Activated CD4-positive, alpha-beta memory T cell treated with anti-CD3 and anti-CD28 coated beads, Interleukin-2, amount 10 ng/mL, durations not matched to agents 7 days and 5 days (primary cell): ENCODE results near the gene SWAP70. TPM values are rescaled to one million over a fixed set of nuclear protein-coding genes. Genes with fewer than 3 reads are reported as not detected.
"Not testable (repeated sequence)": the region's sequence is repeated elsewhere in the genome, so short reads cannot be mapped to it uniquely, and the experiment has no call there.

Experiments
- CTCF ChIA-PET: fragments of 350-600 bp; sonication (Branson Sonifier 250); formaldehyde crosslinking; loops from one replicate; lab custom pipeline; 2021; ENCODE audit warnings: antibody characterized with exemption, inconsistent platforms; lab: Charles Lee
- POLR2A ChIA-PET: fragments of 350-600 bp; sonication (Branson Sonifier 250); formaldehyde crosslinking; loops from one replicate; lab custom pipeline; 2021; ENCODE audit warnings: antibody characterized with exemption; lab: Charles Lee
- DNase-seq: peaks from one replicate; pipeline ENCODE4 v3.0.0-alpha.2; 2020
- H3K27ac Mint-ChIP-seq: one replicate; pipeline ENCODE4 v1.8.0; 2021; ENCODE audit warnings: mild to moderate bottlenecking, mixed read lengths
- H3K27me3 Mint-ChIP-seq: one replicate; pipeline ENCODE4 v1.8.0; 2021; ENCODE audit warnings: mixed read lengths
- H3K36me3 Mint-ChIP-seq: one replicate; pipeline ENCODE4 v1.8.0; 2021; ENCODE audit warnings: low read depth, mixed read lengths
- H3K4me1 Mint-ChIP-seq: one replicate; pipeline ENCODE4 v1.8.0; 2021; ENCODE audit warnings: mixed read lengths
- H3K4me3 Mint-ChIP-seq: one replicate; pipeline ENCODE4 v1.8.0; 2021; ENCODE audit warnings: mild to moderate bottlenecking, mixed read lengths
- H3K9me3 Mint-ChIP-seq: one replicate; pipeline ENCODE4 v1.8.0; 2021; ENCODE audit warnings: mixed read lengths
- total RNA-seq, 2 experiments: library from RNA; stranded (reverse); gene quantifications; one replicate each; pipeline ENCODE4 v1.2.3, GENCODE V29; 2021

SWAP70 gene
- total RNA-seq, 2 experiments from 2014 or later, result 8.6 to 9.1 TPM

DNA sequence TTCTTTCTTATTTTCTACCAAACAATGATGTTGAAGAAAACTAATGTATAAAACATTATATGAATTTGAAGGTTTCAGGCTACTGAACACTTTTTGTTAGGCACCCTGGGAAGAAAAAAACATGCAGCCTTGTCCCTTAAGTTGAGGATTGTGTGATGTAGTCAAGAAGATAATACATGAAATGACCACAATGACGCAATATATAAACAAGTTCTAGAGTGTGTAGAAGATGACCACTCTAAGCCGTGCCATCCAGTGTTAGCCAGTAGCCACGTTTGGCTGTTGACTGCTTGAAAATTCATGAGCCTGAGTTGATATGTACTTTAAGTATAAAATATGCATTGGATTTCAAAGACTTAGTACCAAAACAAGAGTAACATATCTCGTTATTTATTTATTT is 16.2 kb downstream of the SWAP70 start:
- ChIA-PET POLR2A (no interaction called here), CTCF (interaction anchor here (0.7 kb wide), 1 partner anchor 40 kb away, joined by 3 read pairs; no protein-coding TSS in a partner anchor)
- no peaks in the 10 kb centered on the region for H3K36me3 Mint-ChIP-seq
- no peaks in the 10 kb centered on the region for H3K9me3 Mint-ChIP-seq
- no peak overlapping the region for H3K4me3 Mint-ChIP-seq
- H3K4me1 Mint-ChIP-seq, result no peaks in the 10 kb centered on the region
- no peak for DNase-seq
- H3K27me3 Mint-ChIP-seq, result no peaks in the 10 kb centered on the region
- H3K27ac Mint-ChIP-seq, result no peak overlapping the region

DNA sequence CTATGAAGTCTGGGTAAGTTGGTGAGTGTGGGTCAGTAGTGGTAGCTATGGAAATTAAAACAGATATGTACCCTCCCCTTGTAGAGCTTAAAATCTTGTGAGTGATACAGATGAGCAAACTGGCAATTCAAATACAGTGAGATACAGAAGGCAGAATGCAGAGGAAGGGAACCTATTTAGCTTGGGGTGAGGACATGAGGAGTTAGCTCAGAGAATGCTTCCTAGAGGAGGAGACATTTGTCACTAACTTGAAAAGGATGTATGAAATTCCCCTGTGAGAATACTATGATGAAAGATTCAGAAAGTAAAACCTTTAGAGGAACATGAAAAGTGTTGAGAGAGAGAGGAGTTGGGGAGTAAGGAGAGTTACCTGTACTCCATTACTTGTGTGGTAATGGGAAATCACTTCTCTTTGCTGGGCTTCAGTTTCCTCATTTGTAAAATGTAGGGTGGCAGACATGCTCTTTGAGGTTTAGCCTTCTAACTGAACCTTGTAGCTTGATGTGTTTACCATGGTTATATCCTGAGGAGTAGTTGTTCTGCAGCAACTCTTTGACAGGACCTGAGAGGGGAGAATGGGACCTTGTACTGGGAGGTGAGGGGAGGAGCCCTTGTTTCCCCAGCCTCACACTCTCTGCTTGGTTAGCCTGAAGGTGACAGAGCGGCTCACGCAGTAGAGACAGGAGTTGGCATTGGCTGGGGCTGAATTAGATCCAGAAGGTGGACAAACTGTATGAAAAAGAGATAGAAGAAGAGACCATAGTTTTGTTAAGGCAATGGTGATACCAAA is 17.9 kb downstream of the SWAP70 start:
- no peak overlapping the region for H3K27ac Mint-ChIP-seq
- ChIA-PET CTCF (no interaction called here), POLR2A (interaction anchor here (0.9 kb wide), 1 partner anchor 26 kb away, joined by 3 read pairs; no protein-coding TSS in a partner anchor)
- no peaks in the 10 kb centered on the region for H3K36me3 Mint-ChIP-seq
- no peaks in the 10 kb centered on the region for H3K27me3 Mint-ChIP-seq
- no peaks in the 10 kb centered on the region for H3K9me3 Mint-ChIP-seq
- no peak for DNase-seq
- H3K4me1 Mint-ChIP-seq, result no peaks in the 10 kb centered on the region
- H3K4me3 Mint-ChIP-seq, result no peak overlapping the region

DNA sequence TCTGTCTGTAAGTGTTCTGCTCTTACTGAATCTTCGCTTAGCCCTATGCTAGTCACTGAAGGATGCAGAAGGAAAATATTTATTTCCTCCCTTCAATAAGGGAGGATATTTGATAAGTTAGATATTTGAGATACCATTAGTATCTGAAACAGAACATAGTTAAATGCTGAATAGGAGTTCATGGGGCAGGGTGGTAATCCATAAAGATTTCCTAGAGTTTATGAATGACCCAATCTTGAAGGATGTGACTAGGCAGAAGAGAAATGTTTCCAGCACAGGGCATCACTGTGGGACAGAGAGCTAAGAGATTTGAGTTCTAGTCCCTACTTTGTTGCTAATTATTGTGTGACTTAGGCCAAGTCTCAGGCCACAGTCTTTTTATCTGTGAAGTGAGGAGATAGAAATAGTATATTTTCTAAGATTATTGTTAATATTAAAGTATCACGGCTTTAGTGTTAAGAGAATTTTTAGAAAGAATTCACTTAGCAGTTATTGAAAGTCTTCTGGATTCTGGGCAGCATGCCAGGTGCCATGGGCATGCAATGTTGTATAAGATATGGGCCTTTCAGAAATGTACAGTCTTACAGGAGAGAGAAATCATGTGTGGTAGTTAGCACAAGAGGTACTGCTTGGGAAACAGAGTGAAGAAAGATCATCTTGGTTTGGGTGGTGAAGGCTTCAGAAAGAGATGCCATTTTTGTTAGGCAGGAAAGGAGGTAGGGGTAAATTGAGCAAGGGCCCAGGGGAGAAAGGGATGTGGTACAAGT is 24.0 kb downstream of the SWAP70 start:
- no peak for DNase-seq
- POLR2A ChIA-PET, result no interaction called here
- no peaks in the 10 kb centered on the region for H3K9me3 Mint-ChIP-seq
- no peaks in the 10 kb centered on the region for H3K27me3 Mint-ChIP-seq
- no peak overlapping the region for H3K4me3 Mint-ChIP-seq
- H3K36me3 Mint-ChIP-seq, result no peaks in the 10 kb centered on the region
- no peak overlapping the region for H3K27ac Mint-ChIP-seq
- CTCF ChIA-PET, result no interaction called here
- H3K4me1 Mint-ChIP-seq, result no peaks in the 10 kb centered on the region

DNA sequence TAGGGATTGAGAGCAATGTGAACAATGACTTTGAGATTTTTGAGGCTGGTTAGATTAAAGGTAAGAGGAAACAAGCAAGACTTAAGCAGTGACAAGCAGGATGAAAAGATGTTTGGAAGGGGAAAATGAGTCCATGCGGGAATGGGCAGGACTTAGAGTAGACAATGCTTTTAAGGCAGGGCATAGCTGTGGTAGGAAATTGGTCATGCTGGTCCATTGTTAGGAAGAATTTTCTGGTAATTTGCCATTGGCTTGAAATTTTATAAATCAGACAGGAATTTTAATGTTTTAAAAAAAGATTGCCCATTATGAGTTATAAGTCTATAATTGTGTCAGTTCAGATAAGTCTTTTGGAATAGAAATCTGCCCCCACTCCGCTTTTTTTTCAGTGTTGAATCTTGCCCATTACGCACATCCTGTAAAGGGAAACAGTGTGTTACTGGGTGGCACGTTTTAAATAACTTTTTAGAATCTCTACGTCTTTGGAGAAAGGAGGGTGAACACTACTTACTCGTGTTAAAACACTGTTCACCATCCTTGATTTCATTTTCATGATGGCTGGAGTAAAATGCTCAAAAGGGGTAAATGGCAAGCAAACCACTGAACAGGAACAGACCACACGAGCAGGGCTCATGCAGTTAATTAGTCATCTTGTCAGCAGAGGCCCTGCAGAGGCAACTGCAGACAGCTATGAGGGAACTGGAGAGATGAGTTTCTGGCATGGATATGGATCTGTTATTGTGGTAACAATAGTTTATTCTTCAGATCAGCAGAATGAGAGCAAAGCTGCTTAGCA is 25.0 kb downstream of the SWAP70 start:
- no peaks in the 10 kb centered on the region for H3K27me3 Mint-ChIP-seq
- no peak overlapping the region for H3K27ac Mint-ChIP-seq
- POLR2A ChIA-PET, result no interaction called here
- no peak overlapping the region for H3K4me3 Mint-ChIP-seq
- no peak for DNase-seq
- no peaks in the 10 kb centered on the region for H3K9me3 Mint-ChIP-seq
- no peaks in the 10 kb centered on the region for H3K36me3 Mint-ChIP-seq
- CTCF ChIA-PET, result interaction anchor here (1.4 kb wide), 1 partner anchor 154 kb away, joined by 3 read pairs; no protein-coding TSS in a partner anchor
- H3K4me1 Mint-ChIP-seq, result no peaks in the 10 kb centered on the region

DNA sequence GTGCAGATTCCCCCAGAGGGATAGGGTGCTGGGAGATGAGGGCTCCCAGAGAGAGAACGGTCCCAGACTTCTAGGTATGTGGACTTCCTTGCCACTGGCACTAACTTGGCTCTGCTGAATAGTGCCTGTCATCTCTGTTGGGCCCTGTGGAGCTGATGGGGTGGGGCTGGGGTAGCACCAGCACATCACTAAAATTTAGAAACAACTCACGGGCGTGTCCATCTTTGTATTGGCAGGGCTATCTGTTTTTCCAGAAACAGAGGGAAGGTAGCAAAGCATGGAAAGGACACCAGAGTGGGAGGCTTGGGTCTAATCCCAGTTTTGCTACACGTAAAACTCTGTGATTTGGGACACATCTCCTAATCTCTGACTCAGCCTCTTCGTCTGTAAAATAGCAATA is 25.8 kb downstream of the SWAP70 start:
- Mint-ChIP-seq H3K4me3 (no peak overlapping the region), H3K9me3 (no peaks in the 10 kb centered on the region), H3K36me3 (peaks cover 7% of the 10 kb centered on the region), H3K27me3 (no peaks in the 10 kb centered on the region), H3K4me1 (no peaks in the 10 kb centered on the region), H3K27ac (no peak overlapping the region)
- ChIA-PET CTCF (interaction anchor here (1.4 kb wide), 1 partner anchor 155 kb away, joined by 3 read pairs; no protein-coding TSS in a partner anchor), POLR2A (no interaction called here)
- DNase-seq, result no peak

DNA sequence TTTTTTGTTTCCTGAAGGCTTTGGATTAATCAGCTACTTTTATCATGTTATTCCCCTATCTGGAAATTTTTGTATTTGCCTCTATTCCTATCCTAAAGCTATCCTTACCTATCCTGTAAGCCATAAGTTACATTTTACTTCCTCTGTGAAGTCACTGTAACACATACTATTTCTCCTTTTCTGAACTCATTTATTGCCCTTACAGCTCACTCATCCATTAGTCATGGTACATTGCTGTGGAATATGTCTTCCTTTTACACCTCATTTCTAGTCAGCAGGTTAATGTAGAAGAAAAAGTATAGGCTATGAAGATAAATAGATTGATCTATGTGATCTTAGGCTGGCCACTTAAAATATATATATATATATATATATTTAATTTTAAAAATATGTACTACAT is 28.0 kb downstream of the SWAP70 start:
- no peak for DNase-seq
- Mint-ChIP-seq H3K27ac (no peak overlapping the region), H3K36me3 (peaks cover 13% of the 10 kb centered on the region), H3K27me3 (no peaks in the 10 kb centered on the region), H3K4me1 (no peaks in the 10 kb centered on the region), H3K4me3 (no peak overlapping the region), H3K9me3 (no peaks in the 10 kb centered on the region)
- ChIA-PET CTCF (interaction anchor here (1.0 to 1.5 kb wide), 3 partner anchors 56 to 157 kb away, joined by 3 to 4 read pairs (median 4); no protein-coding TSS in a partner anchor), POLR2A (interaction anchor here (1.0 kb wide), 1 partner anchor 91 kb away, joined by 3 read pairs; no protein-coding TSS in a partner anchor)

DNA sequence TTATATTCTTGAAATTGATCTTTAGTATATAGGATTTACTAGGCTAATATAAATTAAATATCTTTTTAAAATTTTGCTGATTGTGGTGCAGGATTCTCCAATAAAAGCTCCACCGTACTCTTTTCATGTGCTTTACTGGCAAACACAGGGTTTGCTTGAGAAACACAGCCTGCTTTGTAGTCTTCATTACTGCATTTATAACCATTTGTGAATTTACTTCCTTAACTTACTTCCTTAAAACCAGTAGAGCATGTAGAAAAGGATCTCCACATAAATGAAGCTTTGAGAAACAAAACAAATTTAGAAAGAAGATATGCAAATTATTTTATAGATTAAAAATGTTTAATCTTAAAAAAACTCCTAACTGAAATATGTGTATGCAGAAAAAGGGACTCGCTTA is 28.8 kb downstream of the SWAP70 start:
- no peak for DNase-seq
- Mint-ChIP-seq H3K36me3 (peaks cover 13% of the 10 kb centered on the region), H3K4me1 (no peaks in the 10 kb centered on the region), H3K9me3 (no peaks in the 10 kb centered on the region), H3K27me3 (no peaks in the 10 kb centered on the region), H3K27ac (no peak overlapping the region), H3K4me3 (no peak overlapping the region)
- CTCF ChIA-PET, result interaction anchor here (1.0 to 1.5 kb wide), 2 partner anchors 55 to 158 kb away, joined by 3 to 4 read pairs; no protein-coding TSS in a partner anchor
- POLR2A ChIA-PET, result no interaction called here

DNA sequence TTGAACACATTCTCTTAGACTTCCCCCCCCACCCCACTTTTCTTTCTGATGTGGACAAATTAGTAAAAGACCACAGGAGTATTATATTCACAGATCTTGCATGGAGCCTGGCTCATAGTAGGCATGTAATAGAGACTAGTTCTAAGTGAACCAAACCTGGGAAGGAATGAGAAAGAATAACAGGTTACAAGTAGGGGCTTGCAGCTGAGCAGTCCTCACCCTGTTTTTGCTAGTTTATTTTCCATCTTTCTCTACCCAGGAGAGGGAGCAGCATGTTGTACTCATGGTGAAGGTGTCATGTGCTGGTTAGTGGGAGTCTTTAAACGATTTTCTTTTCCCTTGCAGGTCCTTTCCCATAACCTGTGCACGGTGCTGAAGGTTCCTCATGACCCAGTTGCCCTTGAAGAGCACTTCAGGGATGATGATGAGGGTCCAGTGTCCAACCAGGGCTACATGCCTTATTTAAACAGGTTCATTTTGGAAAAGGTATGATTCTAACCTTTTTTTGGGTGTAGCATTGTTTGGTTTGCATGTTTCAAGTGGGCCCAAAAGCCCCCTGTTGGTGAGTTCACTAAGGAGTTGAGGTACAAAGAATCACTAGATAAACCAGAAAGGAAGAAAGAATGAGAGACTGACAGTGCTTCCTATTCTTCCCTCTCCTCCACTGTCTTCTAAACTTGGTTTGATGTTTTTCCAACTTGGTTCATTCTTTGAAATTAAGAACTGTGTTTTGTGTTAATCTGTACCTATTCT is 30.1 kb downstream of the SWAP70 start:
- POLR2A ChIA-PET, result no interaction called here
- no peaks in the 10 kb centered on the region for H3K9me3 Mint-ChIP-seq
- CTCF ChIA-PET, result no interaction called here
- H3K36me3 Mint-ChIP-seq, result peaks cover 13% of the 10 kb centered on the region
- no peak overlapping the region for H3K4me3 Mint-ChIP-seq
- no peak overlapping the region for H3K27ac Mint-ChIP-seq
- no peaks in the 10 kb centered on the region for H3K27me3 Mint-ChIP-seq
- no peak for DNase-seq
- H3K4me1 Mint-ChIP-seq, result no peaks in the 10 kb centered on the region

DNA sequence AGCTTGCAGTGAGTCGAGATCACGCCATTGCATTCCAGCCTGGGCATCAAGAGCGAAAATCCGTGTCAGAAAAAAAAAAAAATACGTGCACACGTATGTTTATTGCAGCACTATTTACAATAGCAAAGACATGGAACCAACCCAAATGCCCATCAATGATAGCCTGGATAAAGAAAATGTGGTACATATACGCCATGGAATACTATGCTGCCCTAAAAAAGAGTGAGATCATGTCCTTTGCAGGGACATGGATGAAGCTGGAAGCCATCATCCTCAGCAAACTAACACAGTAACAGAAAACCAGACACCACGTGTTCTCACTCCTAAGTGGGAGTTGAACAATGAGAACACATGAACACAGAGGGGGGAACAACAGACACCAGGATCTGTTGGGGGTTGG is 31.4 kb downstream of the SWAP70 start:
- H3K27me3 Mint-ChIP-seq, H3K4me3 Mint-ChIP-seq, CTCF ChIA-PET, DNase-seq, H3K27ac Mint-ChIP-seq, POLR2A ChIA-PET, H3K4me1 Mint-ChIP-seq, H3K9me3 Mint-ChIP-seq: not testable (repeated sequence)
- H3K36me3 Mint-ChIP-seq, result peaks cover 13% of the 10 kb centered on the region

DNA sequence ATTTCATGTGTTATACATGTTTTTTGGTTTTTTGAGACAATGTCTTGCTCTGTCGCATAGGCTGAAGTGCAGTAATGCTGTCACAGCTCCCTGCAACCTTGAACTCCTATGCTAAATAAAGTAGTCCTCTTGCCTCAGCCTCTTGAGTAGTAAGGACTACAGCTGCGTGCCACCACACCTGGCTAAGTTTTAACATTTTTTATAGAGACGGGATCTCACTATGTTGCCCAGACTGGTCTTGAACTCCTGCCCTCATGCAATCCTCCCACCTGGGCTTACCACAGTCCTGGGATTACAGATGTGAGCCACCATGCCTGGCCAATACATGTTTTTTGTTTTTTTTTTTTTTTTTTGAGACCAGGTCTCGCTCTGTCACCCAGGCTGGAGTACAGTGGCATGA is 33.9 kb downstream of the SWAP70 start:
- Mint-ChIP-seq H3K4me1 (peaks cover 6% of the 10 kb centered on the region), H3K36me3 (peaks cover 13% of the 10 kb centered on the region), H3K27me3 (no peaks in the 10 kb centered on the region), H3K9me3 (no peaks in the 10 kb centered on the region), H3K4me3 (no peak overlapping the region), H3K27ac (no peak overlapping the region)
- no peak for DNase-seq
- ChIA-PET CTCF (no interaction called here), POLR2A (no interaction called here)

DNA sequence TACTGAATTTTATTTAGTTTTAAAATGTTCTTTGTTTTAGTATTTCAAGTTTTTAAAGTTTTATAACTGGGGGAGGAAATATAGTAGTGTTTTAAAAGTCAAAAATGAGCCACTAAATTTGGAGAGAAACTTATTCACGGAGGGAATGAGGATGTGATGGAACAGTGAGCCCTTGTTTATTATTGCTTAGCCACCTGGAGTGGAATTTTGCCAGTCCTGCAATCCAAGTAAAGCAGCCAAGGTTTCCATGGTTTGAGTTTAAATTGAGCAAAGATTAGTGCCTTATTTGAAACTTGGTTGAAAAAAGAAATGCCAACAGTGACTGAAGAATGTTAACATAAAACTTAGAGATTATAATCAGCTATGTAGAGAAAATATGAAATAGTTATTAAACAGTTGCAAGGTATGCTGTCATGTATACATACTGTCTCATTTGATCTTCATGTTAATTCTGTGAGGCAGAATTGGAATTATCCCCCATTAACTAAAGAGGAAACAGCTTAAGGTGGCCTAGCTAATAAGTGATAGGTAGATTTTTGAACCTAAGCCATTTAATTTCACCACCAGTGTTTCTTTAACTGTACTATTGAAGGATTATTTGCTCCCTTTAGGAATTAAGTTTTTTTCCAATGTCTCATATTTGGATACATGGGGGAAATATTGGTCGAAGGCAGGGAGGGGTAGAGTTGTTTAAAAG is 36.4 kb downstream of the SWAP70 start:
- no peak overlapping the region for H3K4me3 Mint-ChIP-seq
- no peaks in the 10 kb centered on the region for H3K9me3 Mint-ChIP-seq
- H3K27ac Mint-ChIP-seq, result no peak overlapping the region
- no peaks in the 10 kb centered on the region for H3K27me3 Mint-ChIP-seq
- CTCF ChIA-PET, result no interaction called here
- H3K4me1 Mint-ChIP-seq, result peaks cover 13% of the 10 kb centered on the region
- POLR2A ChIA-PET, result no interaction called here
- no peak for DNase-seq
- H3K36me3 Mint-ChIP-seq, result peaks cover 3% of the 10 kb centered on the region

DNA sequence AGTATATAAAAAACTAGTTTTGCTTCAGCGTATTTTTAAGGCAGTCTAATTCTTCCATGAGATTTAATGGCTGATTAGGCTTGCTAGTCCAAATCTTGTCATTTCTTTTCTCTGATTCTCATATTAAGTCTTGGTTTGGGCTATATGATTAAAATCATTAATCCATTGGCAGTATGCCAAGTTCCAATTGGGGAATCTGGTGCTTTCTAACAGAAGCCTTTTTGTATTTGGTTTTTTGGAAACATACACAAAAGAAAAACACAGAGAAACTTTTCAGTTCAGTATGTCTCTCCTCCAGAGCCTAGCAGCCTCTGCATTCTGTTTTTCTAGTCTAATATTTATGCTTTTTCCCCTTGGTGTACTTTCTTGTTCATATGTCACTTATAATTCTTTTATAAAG is 37.9 kb downstream of the SWAP70 start:
- no peak for DNase-seq
- Mint-ChIP-seq H3K27me3 (no peaks in the 10 kb centered on the region), H3K9me3 (no peaks in the 10 kb centered on the region), H3K27ac (no peak overlapping the region), H3K4me3 (no peak overlapping the region), H3K36me3 (no peaks in the 10 kb centered on the region), H3K4me1 (peaks cover 13% of the 10 kb centered on the region)
- POLR2A ChIA-PET, result no interaction called here
- CTCF ChIA-PET, result no interaction called here
